ENCODE data around the gene KLF7.

KLF7 gene

GRCh38 chr2:207123335-207123744, 42.4 kb downstream of the KLF7 start:
- DNase-seq: no peak

DNA sequence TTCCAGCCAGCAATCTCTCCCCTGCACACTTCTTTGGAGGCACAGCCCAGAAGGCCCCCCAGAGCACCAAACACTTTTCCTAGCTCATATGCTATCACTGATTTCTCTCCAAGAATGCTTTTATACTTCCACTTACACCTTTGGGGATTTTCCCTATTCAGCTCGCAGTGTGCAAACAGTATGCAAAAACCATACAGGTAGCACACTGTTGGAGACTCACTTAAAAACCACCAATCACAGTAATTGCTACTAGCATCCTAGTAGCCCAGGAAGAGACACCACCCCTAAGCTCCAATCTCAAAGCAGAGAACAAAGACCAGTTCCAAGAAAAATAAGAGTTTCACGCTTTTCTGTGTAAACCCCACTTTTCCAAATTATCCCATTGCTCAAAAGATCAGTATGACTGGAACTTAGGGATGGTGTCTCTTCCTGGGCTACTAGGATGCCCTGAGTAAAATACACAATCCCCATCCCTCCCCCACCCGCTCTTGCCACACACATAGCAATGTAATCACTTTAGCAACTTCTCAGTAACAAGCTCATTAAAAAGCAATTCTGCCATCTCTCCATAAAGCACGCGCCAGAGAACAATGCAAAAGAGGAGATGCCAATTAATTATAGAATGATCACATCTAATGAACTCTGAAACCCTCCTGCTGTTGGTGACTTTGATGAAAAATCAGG, 43.0 kb downstream of the KLF7 start:
- DNase-seq: no peak

- no peak for DNase-seq
Measured at GRCh38 chr2:207121784-207122183, 44.0 kb downstream of the KLF7 start.

DNA sequence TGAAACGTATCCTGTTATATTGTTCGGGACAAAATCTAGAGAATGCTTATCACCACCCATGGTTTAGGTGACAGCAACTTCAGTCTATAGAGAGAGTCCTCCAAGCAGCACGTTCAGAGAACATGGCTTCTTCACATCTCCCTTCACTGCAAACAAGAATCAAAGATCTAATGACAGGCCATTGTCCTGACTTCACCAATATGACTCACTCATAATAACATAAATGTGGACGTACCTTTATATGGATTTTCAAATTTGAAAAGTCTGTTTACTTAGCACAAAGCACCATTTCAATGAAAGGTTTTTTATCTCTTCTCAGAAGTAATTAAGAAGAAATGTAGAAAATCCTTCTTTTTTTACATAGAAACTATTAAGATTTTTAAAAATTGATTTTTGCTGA, 46.7 kb downstream of the KLF7 start:
- no peak for DNase-seq

DNA sequence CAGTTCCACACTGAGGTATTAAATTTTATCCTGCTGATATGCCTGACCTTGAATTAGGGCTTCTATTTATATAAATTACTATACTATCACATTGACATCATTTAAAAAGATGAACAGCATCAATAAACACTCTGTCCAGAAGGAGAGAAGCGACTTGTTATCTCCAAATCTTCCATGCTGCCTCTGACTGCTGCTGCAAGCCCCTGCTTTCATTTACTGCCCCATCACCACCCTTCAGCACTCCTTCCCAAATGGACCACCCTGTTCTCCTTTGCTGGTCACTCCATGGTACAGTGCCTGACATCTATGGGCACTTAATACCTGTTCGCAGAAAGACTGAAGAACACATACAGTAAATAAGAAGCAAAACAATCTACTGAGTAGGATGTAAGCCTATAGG, 48.1 kb downstream of the KLF7 start:
- DNase-seq: no peak

- no peak for DNase-seq
Measured at GRCh38 chr2:207115715-207116364, 49.9 kb downstream of the KLF7 start.

DNA sequence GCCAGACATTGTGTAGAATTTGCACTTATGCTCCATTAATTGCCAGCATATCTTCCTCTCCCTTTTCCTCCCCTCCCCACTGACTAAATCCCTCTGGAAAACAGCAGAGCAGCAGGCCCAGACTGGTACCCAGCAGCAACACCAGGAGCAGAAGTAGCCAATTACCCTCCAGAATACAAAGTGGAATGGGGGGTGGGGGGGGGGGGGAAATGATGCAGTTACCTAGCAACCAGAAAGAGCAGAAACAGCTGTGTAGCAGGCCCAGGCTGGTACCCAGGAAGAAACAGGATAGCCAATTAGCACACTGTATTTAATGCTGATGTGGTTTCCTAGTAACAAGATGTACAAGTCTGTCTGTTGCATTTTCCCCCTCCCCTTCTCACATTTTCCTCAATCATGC, 52.3 kb downstream of the KLF7 start:
- peak; percentile 93 for DNase-seq

DNA sequence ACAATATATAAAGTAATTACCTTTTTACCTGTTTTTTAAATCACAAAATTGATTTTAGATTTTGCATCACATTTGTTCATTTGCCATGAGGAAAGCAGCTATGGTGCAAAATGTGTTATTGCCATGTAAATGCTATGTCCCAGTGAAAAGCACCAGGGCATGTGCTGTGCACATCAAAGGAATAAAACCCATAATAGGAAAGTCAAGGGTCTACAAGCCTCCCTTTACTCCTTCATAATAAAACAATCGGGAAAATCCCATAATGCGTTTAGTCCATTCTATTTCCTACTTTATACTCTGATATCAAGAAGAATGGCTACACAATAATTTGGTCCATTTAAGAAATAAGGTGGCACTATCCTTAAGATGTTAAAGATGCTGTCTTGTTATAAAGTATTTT, 53.0 kb downstream of the KLF7 start:
- no peak for DNase-seq

- DNase-seq: no peak
Measured at GRCh38 chr2:207112383-207112782, 53.4 kb downstream of the KLF7 start.

DNA sequence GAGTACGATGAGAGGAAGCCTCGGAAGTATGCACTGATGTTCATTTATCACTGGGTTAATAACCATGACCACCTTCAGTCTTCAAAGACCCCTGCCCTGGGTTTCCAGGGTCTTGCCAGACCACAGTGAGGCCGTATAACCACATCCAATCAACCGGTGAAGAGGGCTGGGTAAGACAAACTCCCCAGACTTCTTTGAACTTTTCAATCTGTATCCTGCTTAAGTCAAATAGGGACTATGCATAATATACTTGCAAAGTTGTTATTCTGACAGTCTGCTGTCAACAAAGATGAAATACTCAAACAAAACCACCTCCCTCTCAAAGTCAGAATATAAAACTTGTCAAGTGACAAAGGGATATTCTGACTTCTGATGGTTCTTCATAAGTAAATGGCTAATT, 54.0 kb downstream of the KLF7 start:
- DNase-seq: no peak

- no peak for DNase-seq
Measured at GRCh38 chr2:207110715-207111114, 55.0 kb downstream of the KLF7 start.

GRCh38 chr2:207110310-207110709, 55.4 kb downstream of the KLF7 start:
- no peak for DNase-seq

DNA sequence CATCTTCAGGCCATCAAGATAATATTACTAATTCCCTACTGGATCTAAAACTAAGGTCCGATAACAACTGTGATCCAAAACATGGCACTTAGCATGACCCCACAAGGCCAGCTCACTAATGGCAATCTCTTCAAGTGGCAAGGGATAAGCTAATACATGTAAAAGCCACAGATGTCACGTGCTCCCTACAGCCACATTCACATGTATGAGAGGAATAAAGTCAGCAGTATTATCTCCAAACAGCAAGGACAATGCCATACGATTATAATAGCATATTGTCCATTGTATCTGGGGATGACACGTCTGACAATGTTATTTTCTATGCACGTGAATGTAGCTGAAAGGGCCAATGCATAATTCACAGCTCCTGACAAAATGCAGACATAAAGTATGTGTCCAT, 56.0 kb downstream of the KLF7 start:
- no peak for DNase-seq

DNA sequence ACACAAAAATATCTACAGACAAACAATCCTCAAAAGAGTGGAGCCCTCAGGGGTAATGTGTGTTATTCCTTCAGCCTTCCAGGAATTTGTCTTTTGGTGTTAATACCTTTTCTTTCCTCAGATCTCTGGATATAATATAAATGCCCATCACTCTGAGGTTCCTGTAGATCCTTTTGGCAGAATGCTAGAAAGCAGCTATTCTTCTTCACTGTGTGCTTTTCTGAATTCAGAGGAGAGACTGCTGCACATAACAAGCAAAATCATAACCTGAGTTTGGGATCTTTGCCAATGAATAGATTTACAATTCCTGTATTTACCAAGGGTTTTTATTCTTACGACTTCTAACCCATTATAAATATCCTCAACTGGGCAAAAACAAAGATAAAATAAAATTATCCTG, 57.3 kb downstream of the KLF7 start:
- no peak for DNase-seq

GRCh38 chr2:207107551-207107950, 58.2 kb downstream of the KLF7 start:
- peak; percentile 6 for DNase-seq

GRCh38 chr2:207107131-207107530, 58.6 kb downstream of the KLF7 start:
- no peak for DNase-seq

GRCh38 chr2:207103132-207103531, 62.6 kb downstream of the KLF7 start:
- no peak for DNase-seq

- DNase-seq: no peak
Measured at GRCh38 chr2:207101984-207102383, 63.8 kb downstream of the KLF7 start.

DNA sequence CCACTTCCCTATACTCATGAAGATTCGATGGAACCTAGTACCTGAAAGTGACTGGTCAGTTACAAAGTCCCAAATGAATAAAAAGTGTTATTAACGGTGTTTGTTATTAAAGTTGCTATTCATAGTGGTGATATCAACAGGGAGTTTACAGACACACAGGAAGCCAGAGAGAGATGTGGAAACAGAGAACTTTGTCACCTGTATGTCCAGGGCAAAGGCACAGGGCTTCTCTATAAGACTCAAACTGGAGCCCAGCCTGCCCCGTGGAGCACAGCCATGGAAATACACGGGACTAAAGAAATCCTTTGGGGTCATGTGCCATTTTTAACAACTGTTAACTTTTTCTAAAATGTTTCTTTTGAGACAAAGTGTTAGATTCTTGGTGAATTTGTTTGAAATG, 68.5 kb downstream of the KLF7 start:
- DNase-seq: no peak

DNA sequence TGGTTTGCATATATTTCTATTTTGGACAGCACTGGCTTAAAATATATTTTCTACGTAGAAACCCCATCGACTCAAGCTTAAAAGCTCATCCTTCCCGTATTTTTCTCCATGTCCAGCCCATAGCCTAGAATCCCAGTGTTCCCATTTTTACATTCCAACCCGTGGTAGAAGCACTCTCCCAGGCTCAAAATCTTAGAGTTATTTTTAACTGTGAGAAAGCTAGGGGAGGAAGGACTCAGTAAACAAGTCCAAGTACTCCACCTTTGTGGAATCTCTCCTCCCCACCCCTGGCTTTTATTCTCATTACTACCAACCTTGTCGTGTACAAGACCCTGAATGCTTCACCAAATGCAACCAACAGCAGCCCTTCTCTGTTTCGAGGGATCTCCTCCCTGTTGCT, 69.8 kb downstream of the KLF7 start:
- DNase-seq: no peak

DNA sequence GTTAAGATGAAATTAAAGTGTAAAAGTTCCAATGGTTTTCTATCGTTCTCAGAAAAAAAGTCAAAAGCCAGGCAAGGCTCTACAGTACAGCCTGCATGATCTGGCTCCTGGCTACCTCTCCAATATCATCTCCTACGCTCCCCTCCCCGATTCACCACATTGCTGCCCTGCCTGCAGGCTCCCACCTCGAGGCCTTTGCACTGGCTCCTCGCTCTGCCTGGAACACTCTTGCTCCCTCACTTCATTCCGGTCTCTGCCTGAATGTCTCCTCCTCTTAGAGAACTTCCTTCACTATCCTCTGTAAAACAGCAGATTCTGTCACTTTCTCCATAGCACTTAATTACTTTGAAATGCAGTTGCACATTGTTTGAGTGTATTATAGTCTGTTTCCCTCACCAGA, 72.5 kb downstream of the KLF7 start:
- DNase-seq: no peak

- no peak for DNase-seq
Measured at GRCh38 chr2:207092818-207093217, 72.9 kb downstream of the KLF7 start.

DNA sequence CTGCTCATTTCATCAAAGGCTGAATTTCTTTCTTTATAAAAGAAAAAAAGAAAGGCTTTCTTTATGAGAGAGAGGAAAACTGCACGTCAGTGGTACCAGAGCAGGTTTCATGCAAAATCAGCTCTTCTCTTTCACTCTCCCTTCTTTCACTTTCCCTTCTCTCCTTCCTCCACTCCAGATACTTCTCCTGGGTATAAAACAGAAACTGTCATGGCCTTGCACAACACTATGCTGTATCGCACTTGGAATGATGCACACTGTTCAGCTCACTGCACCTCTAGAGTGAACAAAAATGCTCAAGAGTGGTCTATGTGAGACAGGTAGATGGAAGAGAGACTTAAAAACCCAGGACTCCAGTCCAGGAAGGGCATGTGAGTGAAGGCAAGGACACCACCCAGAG, 73.8 kb downstream of the KLF7 start:
- DNase-seq: no peak

DNA sequence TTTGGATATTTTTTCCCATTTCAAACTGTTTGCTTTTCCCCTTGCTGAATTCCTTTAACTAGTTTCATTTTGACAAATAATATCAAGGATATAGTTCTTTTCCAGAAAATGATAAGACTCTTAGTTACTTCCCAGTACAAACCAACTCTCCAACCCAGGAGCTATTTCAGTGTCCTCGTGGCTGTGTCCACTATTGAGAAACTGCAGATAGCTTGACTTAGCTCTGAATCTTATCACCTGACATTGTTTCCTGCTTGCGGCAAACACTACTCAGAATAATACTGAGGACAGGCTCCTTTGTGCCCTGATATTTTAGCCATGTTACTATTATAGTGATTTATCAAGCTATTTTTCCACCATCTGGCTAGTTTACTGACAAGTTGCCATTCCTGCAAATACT, 74.6 kb downstream of the KLF7 start:
- DNase-seq: no peak

- no peak for DNase-seq
Measured at GRCh38 chr2:207090389-207090788, 75.4 kb downstream of the KLF7 start.
